HCT116 (cell line): ENCODE data around the gene MRLN. TPM values are rescaled to one million over a fixed set of nuclear protein-coding genes. Genes with fewer than 3 reads are reported as not detected.

Experiments
- ATAC-seq: fragments of 200-7000 bp; cut with Tn5 transposase; 2 replicates; pipeline ENCODE4 v1.9.1; 2020; ENCODE audit warnings: mild to moderate bottlenecking, moderate library complexity
- BruUV-seq: library from RNA; stranded (reverse); fragments of 400-500 nt; replicated peaks from 2 replicates; lab custom pipeline; 2021; lab: Mats Ljungman, UMichigan
- CTCF ChIA-PET: fragments of 300-600 bp; sonication (Branson Sonifier 250); formaldehyde crosslinking; loops from one replicate; lab custom pipeline; 2021; ENCODE audit warnings: antibody characterized with exemption; lab: Charles Lee
- POLR2A ChIA-PET: fragments of 300-600, 350-600 bp; sonication (Branson Sonifier 250); formaldehyde crosslinking; loops from one replicate; lab custom pipeline; 2021; ENCODE audit warnings: antibody characterized with exemption; lab: Charles Lee
- RAD21 ChIA-PET, 2 experiments: fragments of 300-600 bp; sonication (Branson Sonifier 250); formaldehyde crosslinking; loops; one replicate each; lab custom pipeline; 2023; ENCODE audit warnings: low total read pairs in 2 of 2; ENCODE audit not compliant: uncharacterized antibody in 2 of 2, unreplicated experiment in 2 of 2, low non-redundant PET in 1 of 2; lab: Charles Lee
- DNase-seq: peaks from one replicate; pipeline ENCODE4 v3.0.0-alpha.2; 2010; ENCODE audit warnings: low read depth, low spot score
- H2AFZ ChIP-seq: fragments of 200-600 bp; shearing (Covaris generic), sonication (generic); 2 replicates; pipeline ENCODE4 v1.6.1; 2017; ENCODE audit warnings: low read depth, mixed run types, mixed read lengths, antibody characterized with exemption, low read length; ENCODE audit not compliant: poor library complexity, severe bottlenecking
- H3K27ac ChIP-seq: 2 replicates; pipeline ENCODE4 v1.5.1; 2012; ENCODE audit warnings: low read depth, low read length
- H3K27me3 ChIP-seq: fragments of 200-600 bp; sonication (generic); 2 replicates; pipeline ENCODE4 v1.6.1; 2016; ENCODE audit warnings: mixed run types, low read length, mixed read lengths; ENCODE audit not compliant: insufficient read depth
- H3K36me3 ChIP-seq, 2 experiments: fragments of 200-500 bp in 1 of 2; fragments of 200-600 bp in 1 of 2; sonication (Bioruptor generic) in 1 of 2; sonication (generic) in 1 of 2; 2 replicates each; pipeline versions ENCODE4 v1.5.1 to v1.6.1; 2014 to 2016; ENCODE audit warnings: low read length in 2 of 2, inconsistent platforms in 1 of 2, mixed read lengths in 1 of 2, mixed run types in 1 of 2; ENCODE audit not compliant: insufficient read depth in 2 of 2, control insufficient read depth in 1 of 2
- H3K4me1 ChIP-seq, 2 experiments: fragments of 200-600 bp in 1 of 2; sonication (generic) in 1 of 2; 2 replicates each; pipeline versions ENCODE4 v1.5.1 to v1.6.1; 2012 to 2017; ENCODE audit warnings: low read length in 2 of 2, inconsistent platforms in 1 of 2, mild to moderate bottlenecking in 1 of 2, mixed read lengths in 1 of 2, mixed run types in 1 of 2, moderate library complexity in 1 of 2; ENCODE audit not compliant: insufficient read depth in 2 of 2, control insufficient read depth in 1 of 2
- H3K4me2 ChIP-seq: fragments of 200-600 bp; sonication (generic); 2 replicates; pipeline ENCODE4 v1.6.1; 2017; ENCODE audit warnings: mixed run types, low read length, mixed read lengths
- H3K4me3 ChIP-seq, 2 experiments: fragments of 200-600 bp in 1 of 2; sonication (generic) in 1 of 2; replicated peaks in 1 of 2; 2 replicates each; pipeline ENCODE4 v1.5.1; 2011 to 2016; ENCODE audit warnings: low read length in 2 of 2, control low read depth in 1 of 2, low read depth in 1 of 2, mild to moderate bottlenecking in 1 of 2, mixed read lengths in 1 of 2, mixed run types in 1 of 2
- H3K79me2 ChIP-seq: fragments of 200-600 bp; sonication (generic); 2 replicates; pipeline ENCODE4 v1.6.1; 2017; ENCODE audit warnings: mild to moderate bottlenecking, mixed run types, low read length, moderate library complexity, mixed read lengths; ENCODE audit not compliant: insufficient read depth
- H3K9ac ChIP-seq: fragments of 200-600 bp; sonication (generic); 2 replicates; pipeline ENCODE4 v1.6.1; 2016; ENCODE audit warnings: low read length, mixed read lengths
- H3K9me2 ChIP-seq: fragments of 200-600 bp; sonication (generic), shearing (Covaris generic); 2 replicates; pipeline ENCODE4 v1.6.1; 2017; ENCODE audit warnings: mixed run types, mild to moderate bottlenecking, moderate library complexity; ENCODE audit not compliant: insufficient read depth
- H3K9me3 ChIP-seq, 2 experiments: fragments of 200-500 bp in 1 of 2; fragments of 200-600 bp in 1 of 2; sonication (Bioruptor generic) in 1 of 2; sonication (generic) in 1 of 2; 2 replicates each; pipeline ENCODE4 v1.6.1; 2014 to 2017; ENCODE audit warnings: low read length in 2 of 2, mixed read lengths in 2 of 2, inconsistent platforms in 1 of 2, low read depth in 1 of 2, mild to moderate bottlenecking in 1 of 2, mixed run types in 1 of 2, moderate library complexity in 1 of 2; ENCODE audit not compliant: control insufficient read depth in 1 of 2, insufficient read depth in 1 of 2
- H4K20me1 ChIP-seq: fragments of 200-600 bp; sonication (generic), shearing (Covaris generic); 2 replicates; pipeline ENCODE4 v1.6.1; 2017; ENCODE audit warnings: mixed run types, mild to moderate bottlenecking, moderate library complexity; ENCODE audit not compliant: insufficient read depth
- CEBPB ChIP-seq: IDR thresholded peaks from 2 replicates; pipeline ENCODE4 v1.6.1; 2012; ENCODE audit warnings: low read depth
- CTCF ChIP-seq, 3 experiments: fragments of 200-600 bp in 1 of 3; sonication (generic) in 1 of 3; IDR thresholded peaks in 2 of 3; conservative IDR thresholded peaks in 1 of 3; 2 replicates each; pipeline ENCODE4 v1.5.1; 2012 to 2017; ENCODE audit warnings: low read depth in 2 of 3, low read length in 2 of 3, antibody characterized with exemption in 1 of 3, borderline replicate concordance in 1 of 3, control low read depth in 1 of 3, mild to moderate bottlenecking in 1 of 3, mixed read lengths in 1 of 3, mixed run types in 1 of 3, moderate library complexity in 1 of 3; ENCODE audit not compliant: insufficient read depth in 1 of 3
- EGR1 ChIP-seq: IDR thresholded peaks from 2 replicates; pipeline ENCODE4 v1.6.1; 2012; ENCODE audit warnings: low read depth
- ELF1 ChIP-seq: IDR thresholded peaks from 2 replicates; pipeline ENCODE4 v1.6.1; 2012; ENCODE audit warnings: low read depth, borderline replicate concordance
- EZH2 ChIP-seq: fragments of 200-600 bp; sonication (generic); IDR thresholded peaks from 2 replicates; pipeline ENCODE4 v1.6.1; 2017; ENCODE audit warnings: antibody characterized with exemption, mixed run types
- EZH2phosphoT487 ChIP-seq: fragments of 200-600 bp; IDR thresholded peaks from 2 replicates; pipeline ENCODE4 v1.6.1; 2018; ENCODE audit warnings: antibody characterized with exemption, borderline replicate concordance
- FOSL1 ChIP-seq: IDR thresholded peaks from 2 replicates; pipeline ENCODE4 v1.6.1; 2012; ENCODE audit warnings: low read depth
- JUND ChIP-seq: IDR thresholded peaks from 2 replicates; pipeline ENCODE4 v1.6.1; 2012
- MAX ChIP-seq: IDR thresholded peaks from 2 replicates; pipeline ENCODE4 v1.6.1; 2012
- POLR2A ChIP-seq: IDR thresholded peaks from 2 replicates; pipeline ENCODE4 v1.7.0; 2011; ENCODE audit warnings: borderline replicate concordance; ENCODE audit not compliant: insufficient read depth, insufficient read length; ENCODE audit errors: extremely low read depth
- RAD21 ChIP-seq: IDR thresholded peaks from 2 replicates; pipeline ENCODE4 v1.6.1; 2012; ENCODE audit warnings: low read depth, mild to moderate bottlenecking
- SIN3A ChIP-seq: IDR thresholded peaks from 2 replicates; pipeline ENCODE4 v1.6.1; 2012; ENCODE audit warnings: low read depth
- SRF ChIP-seq: IDR thresholded peaks from 2 replicates; pipeline ENCODE4 v1.6.1; 2012; ENCODE audit warnings: low read depth
- TCF7L2 ChIP-seq: IDR thresholded peaks from 2 replicates; pipeline ENCODE4 v1.7.0; 2011; ENCODE audit warnings: borderline replicate concordance, inconsistent platforms; ENCODE audit not compliant: insufficient read depth, insufficient read length; ENCODE audit errors: extremely low read depth
- YY1 ChIP-seq: IDR thresholded peaks from 2 replicates; pipeline ENCODE4 v1.6.1; 2011; ENCODE audit warnings: low read length, low read depth, moderate library complexity, mild to moderate bottlenecking; ENCODE audit not compliant: insufficient replicate concordance; ENCODE audit errors: extremely low read depth
- ZFX ChIP-seq: fragments of 450-650 bp; IDR thresholded peaks from 2 replicates; pipeline ENCODE4 v1.6.1; 2017
- ZNF274 ChIP-seq: fragments of 200-500 bp; sonication (Bioruptor generic); IDR thresholded peaks from 2 replicates; pipeline ENCODE4 v1.6.1; 2014; ENCODE audit warnings: mild to moderate bottlenecking, low read depth, low read length, inconsistent platforms
- intact Hi-C: fragments of 100-400 bp; cut with micrococcal nuclease; formaldehyde crosslinking; loops from 2 replicates; pipeline ENCODE4 v1.10.0; 2022
- total RNA-seq: library from RNA; stranded (reverse); gene quantifications from one replicate; pipeline ENCODE4 v1.2.1, GENCODE V29; 2021; ENCODE audit not compliant: unreplicated experiment

The MRLN gene
- total RNA-seq, 1 experiment from 2014 or later: not detected

DNA sequence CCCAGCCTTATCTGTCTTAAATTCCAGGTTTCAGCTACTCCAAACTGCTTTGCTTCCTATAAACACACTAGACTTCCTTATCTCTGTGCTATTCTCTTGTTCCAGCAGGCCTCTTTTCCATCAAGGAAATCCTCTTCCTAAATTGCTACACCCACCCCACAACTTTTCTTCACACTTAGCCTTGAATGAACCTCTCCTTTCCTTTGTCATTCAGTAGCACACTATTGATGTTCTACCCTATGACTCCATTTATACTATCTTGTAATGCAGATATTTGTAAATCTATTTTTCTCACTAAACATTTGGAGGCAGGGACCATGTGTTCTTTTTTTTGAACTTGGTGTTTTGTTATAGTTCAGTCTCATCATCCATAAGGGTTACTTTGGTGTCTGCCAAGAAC lies 47.3 kb downstream of the MRLN start (continued):
- TF ChIP-seq CEBPB (no peak), EGR1 (no peak), YY1 (no peak), SRF (no peak), EZH2 (no peak), TCF7L2 (no peak), CTCF (IDR thresholded peaks at IDR 0.05 in 2 of 3, conservative IDR thresholded peaks at IDR 0.05 in 1 of 3; ENCODE audit: borderline replicate concordance in 1 of 3, insufficient read depth in 1 of 3, low read depth in 2 of 3, low read length in 2 of 3) (no peak), FOSL1 (no peak), JUND (no peak), EZH2phosphoT487 (no peak)

GRCh38 chr10:59704630-59705029 lies 48.6 kb downstream of the MRLN start:
- no peak overlapping the region for H3K9ac ChIP-seq
- no peaks in the 10 kb centered on the region for H3K79me2 ChIP-seq
- ATAC-seq (no peak), DNase-seq (no peak)
- no peaks in the 10 kb centered on the region for H3K9me3 ChIP-seq
- H3K36me3 ChIP-seq: no peaks in the 10 kb centered on the region
- H4K20me1 ChIP-seq: no peaks in the 10 kb centered on the region
- no peaks in the 10 kb centered on the region for H3K9me2 ChIP-seq
- no TSS peak for BruUV-seq
- no peaks in the 10 kb centered on the region for H3K27me3 ChIP-seq
- H2AFZ ChIP-seq: no peak overlapping the region
- ChIA-PET POLR2A (no interaction called here), CTCF (no interaction called here), RAD21 (no interaction called here)
- H3K4me1 ChIP-seq: peaks cover 2 to 7% of the 10 kb centered on the region in 2 experiments; a peak in 3 of 4 replicates
- H3K27ac ChIP-seq: no peak overlapping the region
- no peak for TF ChIP-seq POLR2A
- TF ChIP-seq YY1: no peak
- TF ChIP-seq ZNF274: no peak
- TF ChIP-seq JUND: no peak
- TF ChIP-seq TCF7L2: no peak
- TF ChIP-seq RAD21: no peak
- TF ChIP-seq SRF: no peak
- TF ChIP-seq ZFX: no peak
- TF ChIP-seq ELF1: no peak
- no peak for TF ChIP-seq EZH2phosphoT487
- no peak for TF ChIP-seq MAX
- TF ChIP-seq SIN3A: no peak
- no peak overlapping the region for H3K4me3 ChIP-seq
- no peak overlapping the region for H3K4me2 ChIP-seq
- intact Hi-C loops: loop anchor here (1.0 kb wide), 1 partner anchor 24 kb away; no protein-coding TSS in a partner anchor
